Osteocyte (in vitro differentiated cells): ENCODE measurements around the gene RTN4IP1. TPM values are rescaled to one million over a fixed set of nuclear protein-coding genes. Genes with fewer than 3 reads are reported as not detected.

ENCODE experiments used
- DNase-seq: peaks from one replicate; pipeline ENCODE4 v3.0.0; 2021; ENCODE audit warnings: mixed read lengths; ENCODE audit not compliant: unreplicated experiment; ENCODE audit errors: extremely low spot score
- H3K27ac Mint-ChIP-seq: one replicate; pipeline ENCODE4 v1.8.0; 2021; ENCODE audit warnings: mild to moderate bottlenecking, mixed read lengths; ENCODE audit not compliant: unreplicated experiment
- H3K27me3 Mint-ChIP-seq: one replicate; pipeline ENCODE4 v1.8.0; 2021; ENCODE audit warnings: mixed read lengths; ENCODE audit not compliant: unreplicated experiment
- H3K36me3 Mint-ChIP-seq: one replicate; pipeline ENCODE4 v1.8.0; 2021; ENCODE audit warnings: mixed read lengths; ENCODE audit not compliant: unreplicated experiment
- H3K4me1 Mint-ChIP-seq: one replicate; pipeline ENCODE4 v1.8.0; 2021; ENCODE audit warnings: mixed read lengths; ENCODE audit not compliant: unreplicated experiment
- H3K4me3 Mint-ChIP-seq: one replicate; pipeline ENCODE4 v1.8.0; 2021; ENCODE audit warnings: mild to moderate bottlenecking, moderate library complexity, mixed read lengths; ENCODE audit not compliant: unreplicated experiment
- H3K9me3 Mint-ChIP-seq: one replicate; pipeline ENCODE4 v1.8.0; 2021; ENCODE audit warnings: mixed read lengths; ENCODE audit not compliant: unreplicated experiment
- CTCF ChIP-seq: fragments of 200-600 bp; sonication (generic); IDR thresholded peaks from 2 replicates; pipeline ENCODE4 v1.5.0; 2021; ENCODE audit warnings: antibody characterized with exemption, mild to moderate bottlenecking, moderate library complexity
- total RNA-seq: library from RNA; stranded (reverse); gene quantifications from 2 replicates; pipeline ENCODE4 v1.2.1, GENCODE V29; 2021

Gene RTN4IP1
- total RNA-seq, 1 donor from 2014 or later = 5.0 TPM

GRCh38 chr6:106522562-106523250, 106.6 kb downstream of the RTN4IP1 start:
- Mint-ChIP-seq H3K27me3 (no peaks in the 10 kb centered on the region), H3K4me1 (peaks cover 24% of the 10 kb centered on the region), H3K9me3 (no peaks in the 10 kb centered on the region), H3K4me3 (no peak overlapping the region), H3K36me3 (no peaks in the 10 kb centered on the region), H3K27ac (no peak overlapping the region)
- no peak for TF ChIP-seq CTCF
- no peak for DNase-seq

Other genes with a start within 250 kb of the RTN4IP1 start
- gene QRSL1, start 80 bp upstream of the RTN4IP1 start, total RNA-seq = 12.2 and 12.9 TPM in 2 replicates